Liver (tissue), 9 donors: Measurements from ENCODE around the gene MED12. TPM values are rescaled to one million over a fixed set of nuclear protein-coding genes. Genes with fewer than 3 reads are reported as not detected.

Experiments
- DNase-seq: peaks from one replicate; pipeline ENCODE4 v3.0.0-alpha.2; 2017; ENCODE audit warnings: low spot score
- H3K27ac ChIP-seq, 2 donors: one replicate each; pipeline ENCODE4 v1.7.0; 2013; ENCODE audit warnings: inconsistent platforms in 2 of 2, low read length in 2 of 2, control low read depth in 1 of 2, low read depth in 1 of 2, mild to moderate bottlenecking in 1 of 2
- H3K27me3 ChIP-seq, 4 donors: one replicate each; pipeline versions ENCODE4 v1.6.1 to v1.7.0; 2013; ENCODE audit warnings: low read length in 3 of 4, inconsistent platforms in 1 of 4, mild to moderate bottlenecking in 1 of 4, moderate library complexity in 1 of 4; ENCODE audit not compliant: control insufficient read depth in 4 of 4, insufficient read depth in 4 of 4
- H3K36me3 ChIP-seq, 4 donors: one replicate each; pipeline versions ENCODE4 v1.6.1 to v1.7.0; 2013; ENCODE audit warnings: low read length in 3 of 4, mild to moderate bottlenecking in 3 of 4, low read depth in 1 of 4, moderate library complexity in 1 of 4; ENCODE audit not compliant: control insufficient read depth in 4 of 4, insufficient read depth in 3 of 4
- H3K4me1 ChIP-seq, 4 donors: one replicate each; pipeline versions ENCODE4 v1.6.1 to v1.7.0; 2013; ENCODE audit warnings: low read length in 3 of 4, mild to moderate bottlenecking in 3 of 4, moderate library complexity in 1 of 4; ENCODE audit not compliant: control insufficient read depth in 4 of 4, insufficient read depth in 4 of 4
- H3K4me3 ChIP-seq, 3 donors: one replicate each; pipeline versions ENCODE4 v1.6.1 to v1.7.0; 2013; ENCODE audit warnings: low read length in 3 of 3, control low read depth in 1 of 3, low read depth in 1 of 3, mild to moderate bottlenecking in 1 of 3
- H3K9ac ChIP-seq, 2 donors: one replicate each; pipeline ENCODE4 v1.7.0; 2013; ENCODE audit warnings: low read length in 2 of 2, mild to moderate bottlenecking in 2 of 2, moderate library complexity in 2 of 2, control low read depth in 1 of 2, low read depth in 1 of 2
- H3K9me3 ChIP-seq, 4 donors: one replicate each; pipeline versions ENCODE4 v1.6.1 to v1.7.0; 2013; ENCODE audit warnings: low read length in 3 of 4; ENCODE audit not compliant: control insufficient read depth in 4 of 4
- ATF3 ChIP-seq: IDR thresholded peaks from 2 replicates; pipeline ENCODE4 v1.6.1; 2016; ENCODE audit warnings: antibody characterized with exemption
- EGR1 ChIP-seq, 2 donors: IDR thresholded peaks; 2 replicates each; pipeline ENCODE4 v1.6.1; 2016 to 2018; ENCODE audit warnings: antibody characterized with exemption in 2 of 2, low read depth in 2 of 2
- FOXA1 ChIP-seq: IDR thresholded peaks from 2 replicates; pipeline ENCODE4 v1.6.1; 2016; ENCODE audit warnings: antibody characterized with exemption
- FOXA2 ChIP-seq: IDR thresholded peaks from 2 replicates; pipeline ENCODE4 v1.6.1; 2016; ENCODE audit warnings: antibody characterized with exemption
- GABPA ChIP-seq, 2 donors: IDR thresholded peaks in 1 of 2; conservative IDR thresholded peaks in 1 of 2; 2 replicates each; pipeline ENCODE4 v1.6.1; 2016; ENCODE audit warnings: antibody characterized with exemption in 2 of 2, mild to moderate bottlenecking in 1 of 2, moderate library complexity in 1 of 2
- HNF4A ChIP-seq, 2 donors: conservative IDR thresholded peaks; 2 replicates each; pipeline ENCODE4 v1.6.1; 2016; ENCODE audit warnings: antibody characterized with exemption in 2 of 2, mild to moderate bottlenecking in 2 of 2
- HNF4G ChIP-seq: IDR thresholded peaks from 2 replicates; pipeline ENCODE4 v1.6.1; 2016; ENCODE audit warnings: antibody characterized with exemption
- JUND ChIP-seq, 2 donors: IDR thresholded peaks; 2 replicates each; pipeline ENCODE4 v1.6.1; 2016; ENCODE audit warnings: antibody characterized with exemption in 2 of 2
- MAX ChIP-seq: IDR thresholded peaks from 2 replicates; pipeline ENCODE4 v1.6.1; 2016; ENCODE audit warnings: antibody characterized with exemption
- NR2F2 ChIP-seq: IDR thresholded peaks from 2 replicates; pipeline ENCODE4 v1.6.1; 2016; ENCODE audit warnings: antibody characterized with exemption
- RAD21 ChIP-seq, 2 donors: IDR thresholded peaks; 2 replicates each; pipeline ENCODE4 v1.6.1; 2016; ENCODE audit warnings: antibody characterized with exemption in 2 of 2, mild to moderate bottlenecking in 2 of 2
- REST ChIP-seq: IDR thresholded peaks from 2 replicates; pipeline ENCODE4 v1.6.1; 2016; ENCODE audit warnings: antibody characterized with exemption, mild to moderate bottlenecking
- RXRA ChIP-seq, 2 donors: IDR thresholded peaks; 2 replicates each; pipeline ENCODE4 v1.6.1; 2017 to 2018; ENCODE audit warnings: antibody characterized with exemption in 2 of 2, mild to moderate bottlenecking in 1 of 2
- SP1 ChIP-seq: IDR thresholded peaks from 2 replicates; pipeline ENCODE4 v1.6.1; 2018; ENCODE audit warnings: antibody characterized with exemption, mild to moderate bottlenecking
- TAF1 ChIP-seq: conservative IDR thresholded peaks from 2 replicates; pipeline ENCODE4 v1.6.1; 2016; ENCODE audit warnings: antibody characterized with exemption, mild to moderate bottlenecking
- YY1 ChIP-seq: IDR thresholded peaks from 2 replicates; pipeline ENCODE4 v1.6.1; 2016; ENCODE audit warnings: antibody characterized with exemption, mild to moderate bottlenecking
- ZBTB33 ChIP-seq: IDR thresholded peaks from 2 replicates; pipeline ENCODE4 v1.6.1; 2016; ENCODE audit warnings: antibody characterized with exemption
- WGBS: extraction: QIAGEN DNeasy Blood & Tissue Kit; methylation state at CpG from one replicate; pipeline ENCODE4 v1.1.7; 2013; 5-methylcytosine and 5-hydroxymethylcytosine counted together
- polyA plus RNA-seq, 2 donors: library from polyadenylated mRNA; stranded (reverse) in 1 of 2; unstranded in 1 of 2; fragments of 200-250 nt in 1 of 2; fragments of >200 nt in 1 of 2; fragmentation: Nextera tagmentation in 1 of 2; extraction: Ambion mirVana in 1 of 2; gene quantifications; one replicate each; pipeline versions ENCODE4 v1.2.1 to v1.2.3, GENCODE V29; 2013 to 2015
- total RNA-seq, 2 donors: library from RNA; depleted of rRNA; stranded (reverse); fragments of >200 nt; gene quantifications; one replicate each; pipeline ENCODE4 v1.2.3, GENCODE V29; 2014
- donor health status: healthy.
- donor health status: healthy.
- donor health status: healthy.
- donor health status: healthy.
- donor health status: healthy.

MED12 gene
- total and polyA plus RNA-seq, 4 donors, result 3.2 to 25.6 (median 9.3) TPM

- no peak overlapping the region for H3K9ac ChIP-seq
- 91% methylated on average over 5 of the region's 5 CpGs for WGBS
- H3K27me3 ChIP-seq, result peaks cover 0 to 2% (median 0%) of the 10 kb centered on the region in 4 donors
- no peak overlapping the region for H3K4me3 ChIP-seq
- H3K9me3 ChIP-seq, result no peaks in the 10 kb centered on the region
- TF ChIP-seq ATF3, result no peak
- TF ChIP-seq NR2F2, result no peak
- no peak for TF ChIP-seq TAF1
- TF ChIP-seq ZBTB33, result no peak
- TF ChIP-seq FOXA1, result no peak
- no peak for TF ChIP-seq SP1
- no peak for TF ChIP-seq HNF4A (conservative IDR thresholded peaks at IDR 0.05)
- no peak for TF ChIP-seq JUND (IDR thresholded peaks at IDR 0.05)
- no peak for TF ChIP-seq EGR1 (IDR thresholded peaks at IDR 0.05; ENCODE audit: low read depth in 2 of 2)
- no peak for TF ChIP-seq REST
- no peak for TF ChIP-seq RAD21 (IDR thresholded peaks at IDR 0.05)
- no peak for TF ChIP-seq MAX
- no peak for TF ChIP-seq HNF4G
- no peak for TF ChIP-seq RXRA (IDR thresholded peaks at IDR 0.05)
- H3K4me1 ChIP-seq, result no peaks in the 10 kb centered on the region
- no peak for DNase-seq
- H3K36me3 ChIP-seq, result no peaks in the 10 kb centered on the region
- no peak overlapping the region for H3K27ac ChIP-seq
These were observed 52.3 kb downstream of the MED12 start for GRCh38 chrX:71170660-71171059.

GRCh38 chrX:71171110-71171801 lies 52.9 kb downstream of the MED12 start:
- TF ChIP-seq MAX (no peak), GABPA (IDR thresholded peaks at IDR 0.05 in 1 of 2, conservative IDR thresholded peaks at IDR 0.05 in 1 of 2) (no peak), SP1 (no peak), ZBTB33 (no peak), FOXA2 (no peak), YY1 (no peak), FOXA1 (no peak), EGR1 (IDR thresholded peaks at IDR 0.05; ENCODE audit: low read depth in 2 of 2) (no peak)
- no peak overlapping the region for H3K27ac ChIP-seq
- no peak overlapping the region for H3K4me3 ChIP-seq
- no peaks in the 10 kb centered on the region for H3K4me1 ChIP-seq
- DNase-seq, result no peak
- no peaks in the 10 kb centered on the region for H3K36me3 ChIP-seq
- H3K9ac ChIP-seq, result no peak overlapping the region
- H3K27me3 ChIP-seq, result peaks cover 0 to 2% (median 0%) of the 10 kb centered on the region in 4 donors
- 76% methylated on average over 12 of the region's 12 CpGs for WGBS
- H3K9me3 ChIP-seq, result no peaks in the 10 kb centered on the region
